ENCODE data around the gene NCEH1.
"Not testable (repeated sequence)": the region's sequence is repeated elsewhere in the genome, so short reads cannot be mapped to it uniquely, and the experiment has no call there.

The NCEH1 gene

GRCh38 chr3:172707967-172708366, 2.9 kb downstream of the NCEH1 start:
- DNase-seq (ENCODE audit: low read depth in 2 of 2) = no peak

- no peak for DNase-seq (ENCODE audit: low read depth in 2 of 2)
Measured at GRCh38 chr3:172707030-172707429, 3.8 kb downstream of the NCEH1 start.

- DNase-seq (ENCODE audit: low read depth in 2 of 2) = no peak
Measured at GRCh38 chr3:172705170-172705569, 5.7 kb downstream of the NCEH1 start.

GRCh38 chr3:172704001-172704400, 6.9 kb downstream of the NCEH1 start:
- DNase-seq (ENCODE audit: low read depth in 2 of 2) = no peak

- not testable (repeated sequence) for DNase-seq (ENCODE audit: low read depth in 2 of 2)
Measured at GRCh38 chr3:172702731-172703130, 8.1 kb downstream of the NCEH1 start.

GRCh38 chr3:172702256-172702655, 8.6 kb downstream of the NCEH1 start:
- no peak for DNase-seq (ENCODE audit: low read depth in 2 of 2)

GRCh38 chr3:172701751-172702150, 9.1 kb downstream of the NCEH1 start:
- no peak for DNase-seq (ENCODE audit: low read depth in 2 of 2)

- no peak for DNase-seq (ENCODE audit: low read depth in 2 of 2)
Measured at GRCh38 chr3:172700936-172701455, 9.9 kb downstream of the NCEH1 start.

GRCh38 chr3:172700256-172700655, 10.6 kb downstream of the NCEH1 start:
- DNase-seq (ENCODE audit: low read depth in 2 of 2) = no peak

GRCh38 chr3:172699031-172699430, 11.8 kb downstream of the NCEH1 start:
- DNase-seq (ENCODE audit: low read depth in 2 of 2) = no peak

- DNase-seq (ENCODE audit: low read depth in 2 of 2) = no peak
Measured at GRCh38 chr3:172698631-172699030, 12.2 kb downstream of the NCEH1 start.

- DNase-seq (ENCODE audit: low read depth in 2 of 2) = no peak
Measured at GRCh38 chr3:172697558-172697957, 13.3 kb downstream of the NCEH1 start.

GRCh38 chr3:172696357-172696756, 14.5 kb downstream of the NCEH1 start:
- no peak for DNase-seq (ENCODE audit: low read depth in 2 of 2)

- DNase-seq (ENCODE audit: low read depth in 2 of 2) = no peak
Measured at GRCh38 chr3:172694573-172695246, 16.2 kb downstream of the NCEH1 start.

GRCh38 chr3:172692751-172693338, 18.0 kb downstream of the NCEH1 start:
- DNase-seq (ENCODE audit: low read depth in 2 of 2) = no peak

- DNase-seq (ENCODE audit: low read depth in 2 of 2) = no peak
Measured at GRCh38 chr3:172690936-172691335, 19.9 kb downstream of the NCEH1 start.

- DNase-seq (ENCODE audit: low read depth in 2 of 2) = no peak
Measured at GRCh38 chr3:172688588-172688987, 22.3 kb downstream of the NCEH1 start.

GRCh38 chr3:172687501-172687900, 23.4 kb downstream of the NCEH1 start:
- DNase-seq (ENCODE audit: low read depth in 2 of 2) = no peak

- DNase-seq (ENCODE audit: low read depth in 2 of 2) = no peak
Measured at GRCh38 chr3:172685331-172686214, 25.3 kb downstream of the NCEH1 start.

GRCh38 chr3:172680684-172681083, 30.2 kb downstream of the NCEH1 start:
- no peak for DNase-seq (ENCODE audit: low read depth in 2 of 2)

GRCh38 chr3:172679599-172679998, 31.3 kb downstream of the NCEH1 start:
- no peak for DNase-seq (ENCODE audit: low read depth in 2 of 2)

GRCh38 chr3:172678068-172678467, 32.8 kb downstream of the NCEH1 start:
- no peak for DNase-seq (ENCODE audit: low read depth in 2 of 2)

Data from stimulated activated CD4-positive, alpha-beta T cell treated with anti-CD3 and anti-CD28 coated beads, Interleukin-12 subunit alpha, Interleukin-12 subunit beta, amount 100 ng/mL, for 24 hours (primary cell).